HEK293 (cell line): ENCODE results near the gene MAP7D1.

ENCODE experiments used
- CTCF ChIA-PET: fragments of 350-600 bp; formaldehyde crosslinking; extraction: SDS; loops from one replicate; lab custom pipeline; 2021; ENCODE audit warnings: antibody characterized with exemption; lab: Yijun Ruan, JAX
- POLR2A ChIA-PET: fragments of 300-600 bp; formaldehyde crosslinking; extraction: SDS; loops from one replicate; lab custom pipeline; 2020; ENCODE audit warnings: antibody characterized with exemption, inconsistent platforms; lab: Yijun Ruan, JAX
- H3K27ac ChIP-seq: fragments of 200-500 bp; sonication (Bioruptor generic); 2 replicates; pipeline ENCODE4 v1.5.1; 2014; ENCODE audit warnings: low read depth, low read length, control low read depth, inconsistent platforms; ENCODE audit errors: extremely low read depth
- H3K36me3 ChIP-seq, 2 experiments: fragments of 200-500 bp in 1 of 2; sonication (Bioruptor generic) in 1 of 2; 1 replicate in 1 of 2; 2 replicates in 1 of 2; pipeline ENCODE4 v1.5.1; 2014 to 2017; ENCODE audit warnings: inconsistent platforms in 2 of 2, low read length in 2 of 2; ENCODE audit not compliant: control insufficient read depth in 2 of 2, insufficient read depth in 1 of 2
- H3K4me1 ChIP-seq: fragments of 200-500 bp; sonication (Bioruptor generic); 2 replicates; pipeline ENCODE4 v1.5.1; 2014; ENCODE audit warnings: mild to moderate bottlenecking, low read length, inconsistent platforms; ENCODE audit not compliant: control insufficient read depth, insufficient read depth
- H3K4me3 ChIP-seq: 2 replicates; pipeline ENCODE4 v1.5.1; 2011; ENCODE audit warnings: low read depth, mild to moderate bottlenecking, control low read depth, low read length, moderate library complexity
- H3K9me3 ChIP-seq: fragments of 200-500 bp; sonication (Bioruptor generic); 2 replicates; pipeline ENCODE4 v1.5.1; 2014; ENCODE audit warnings: low read depth, low read length, inconsistent platforms; ENCODE audit not compliant: control insufficient read depth, insufficient read depth
- KLF17 ChIP-seq: fragments of 450-650 bp; formaldehyde crosslinking; IDR thresholded peaks from 2 replicates; pipeline ENCODE4 v1.5.1; 2016; ENCODE audit warnings: missing biosample characterization, missing genetic modification characterization
- REST ChIP-seq: fragments of 450-650 bp; formaldehyde crosslinking; IDR thresholded peaks from 2 replicates; pipeline ENCODE4 v1.5.1; 2016; ENCODE audit warnings: missing biosample characterization, missing genetic modification characterization
- ZBTB11 ChIP-seq: fragments of 450-650 bp; formaldehyde crosslinking; conservative IDR thresholded peaks from 2 replicates; pipeline ENCODE4 v1.5.1; 2016; ENCODE audit warnings: low read depth, missing biosample characterization, missing genetic modification characterization
- ZBTB20 ChIP-seq: fragments of 450-650 bp; formaldehyde crosslinking; IDR thresholded peaks from 2 replicates; pipeline ENCODE4 v1.5.1; 2016; ENCODE audit warnings: missing biosample characterization, missing genetic modification characterization
- ZBTB6 ChIP-seq: fragments of 450-650 bp; formaldehyde crosslinking; IDR thresholded peaks from 2 replicates; pipeline ENCODE4 v1.5.1; 2017; ENCODE audit warnings: missing biosample characterization, missing genetic modification characterization
- ZFP37 ChIP-seq: fragments of 450-650 bp; formaldehyde crosslinking; IDR thresholded peaks from 2 replicates; pipeline ENCODE4 v1.5.1; 2016; ENCODE audit warnings: missing biosample characterization, missing genetic modification characterization
- ZNF133 ChIP-seq: fragments of 450-650 bp; formaldehyde crosslinking; IDR thresholded peaks from 2 replicates; pipeline ENCODE4 v1.5.1; 2016; ENCODE audit warnings: missing biosample characterization, missing genetic modification characterization
- ZNF155 ChIP-seq: fragments of 450-650 bp; formaldehyde crosslinking; IDR thresholded peaks from 2 replicates; pipeline ENCODE4 v1.5.1; 2016; ENCODE audit warnings: missing biosample characterization, missing genetic modification characterization
- ZNF16 ChIP-seq: fragments of 450-650 bp; formaldehyde crosslinking; IDR thresholded peaks from 2 replicates; pipeline ENCODE4 v1.5.1; 2016; ENCODE audit warnings: low read depth, missing biosample characterization, missing genetic modification characterization
- ZNF248 ChIP-seq: fragments of 450-650 bp; formaldehyde crosslinking; IDR thresholded peaks from 2 replicates; pipeline ENCODE4 v1.5.1; 2017; ENCODE audit warnings: missing biosample characterization, missing genetic modification characterization
- ZNF335 ChIP-seq: fragments of 450-650 bp; formaldehyde crosslinking; conservative IDR thresholded peaks from 2 replicates; pipeline ENCODE4 v1.5.1; 2016; ENCODE audit warnings: missing biosample characterization, missing genetic modification characterization
- ZNF398 ChIP-seq: fragments of 450-650 bp; formaldehyde crosslinking; IDR thresholded peaks from 2 replicates; pipeline ENCODE4 v1.5.1; 2017; ENCODE audit warnings: missing biosample characterization, missing genetic modification characterization
- ZNF501 ChIP-seq: fragments of 450-650 bp; formaldehyde crosslinking; IDR thresholded peaks from 2 replicates; pipeline ENCODE4 v1.5.1; 2016; ENCODE audit warnings: missing biosample characterization, missing genetic modification characterization
- ZNF548 ChIP-seq: fragments of 450-650 bp; formaldehyde crosslinking; IDR thresholded peaks from 2 replicates; pipeline ENCODE4 v1.5.1; 2016; ENCODE audit warnings: missing biosample characterization, missing genetic modification characterization
- ZNF704 ChIP-seq: fragments of 450-650 bp; formaldehyde crosslinking; IDR thresholded peaks from 2 replicates; pipeline ENCODE4 v1.5.1; 2016; ENCODE audit warnings: missing biosample characterization, missing genetic modification characterization
- ZNF776 ChIP-seq: fragments of 450-650 bp; formaldehyde crosslinking; IDR thresholded peaks from 2 replicates; pipeline ENCODE4 v1.5.0; 2017; ENCODE audit warnings: missing biosample characterization, missing genetic modification characterization, borderline replicate concordance

MAP7D1 gene

GRCh38 chr1:36203554-36204346 lies 47.8 kb downstream of the MAP7D1 start:
- Histone ChIP-seq H3K27ac (no peak overlapping the region), H3K9me3 (no peaks in the 10 kb centered on the region), H3K36me3 (no peaks in the 10 kb centered on the region), H3K4me1 (no peaks in the 10 kb centered on the region), H3K4me3 (no peak overlapping the region)
- TF ChIP-seq ZFP37 (tag by site-specific recombination) (no peak), ZBTB6 (tag by site-specific recombination) (no peak), ZNF776 (no peak), ZNF133 (peak; percentile 78), ZNF398 (tag by site-specific recombination) (peak; percentile 65; the same call in 1 of the 2 replicates), KLF17 (tag by site-specific recombination) (no peak), REST (no peak), ZBTB20 (peak; percentile 92), ZNF335 (tag by site-specific recombination) (peak; percentile 72), ZNF548 (tag by site-specific recombination) (no peak), ZNF155 (no peak), ZNF16 (tag by site-specific recombination) (no peak), ZNF501 (no peak), ZNF704 (tag by site-specific recombination) (no peak), ZNF248 (tag by site-specific recombination) (no peak), ZBTB11 (no peak)
- ChIA-PET POLR2A (interaction anchor here (0.9 kb wide), 1 partner anchor 43 kb away, joined by 4 read pairs; no protein-coding TSS in a partner anchor), CTCF (no interaction called here)
